ENCODE measurements around the gene RAB11FIP2.

RAB11FIP2 gene

GRCh38 chr10:118034791-118035261, 11.9 kb downstream of the RAB11FIP2 start:
- TF ChIP-seq ZNF274 (IDR thresholded peaks at IDR 0.05; ENCODE audit: low read depth, low read length): no peak
- TF ChIP-seq YY1 (IDR thresholded peaks at IDR 0.05; ENCODE audit: insufficient read depth, insufficient read length): no peak
- no peak for TF ChIP-seq SUZ12 (IDR thresholded peaks at IDR 0.05; ENCODE audit: extremely low read depth, insufficient read depth, insufficient read length)
- Histone ChIP-seq H3K27me3 (ENCODE audit: insufficient read depth, insufficient read length) (no peaks in the 10 kb centered on the region), H3K4me3 (ENCODE audit: insufficient read length, low read depth) (no peak overlapping the region), H3K36me3 (ENCODE audit: insufficient read depth, insufficient read length, low read length) (peaks cover 11% of the 10 kb centered on the region), H3K9me3 (ENCODE audit: insufficient read depth, low read length) (no peaks in the 10 kb centered on the region), H3K4me1 (ENCODE audit: insufficient read depth, insufficient read length) (no peaks in the 10 kb centered on the region), H3K9ac (ENCODE audit: insufficient read length, low read depth) (no peak overlapping the region)
- no peak for DNase-seq (ENCODE audit: low read depth, low spot score)

GRCh38 chr10:118033905-118034304, 12.8 kb downstream of the RAB11FIP2 start:
- H3K9ac ChIP-seq (ENCODE audit: insufficient read length, low read depth): no peak overlapping the region
- TF ChIP-seq SUZ12 (IDR thresholded peaks at IDR 0.05; ENCODE audit: extremely low read depth, insufficient read depth, insufficient read length): no peak
- TF ChIP-seq ZNF274 (IDR thresholded peaks at IDR 0.05; ENCODE audit: low read depth, low read length): no peak
- no peak for TF ChIP-seq YY1 (IDR thresholded peaks at IDR 0.05; ENCODE audit: insufficient read depth, insufficient read length)
- no peaks in the 10 kb centered on the region for H3K27me3 ChIP-seq (ENCODE audit: insufficient read depth, insufficient read length)
- no peaks in the 10 kb centered on the region for H3K9me3 ChIP-seq (ENCODE audit: insufficient read depth, low read length)
- no peak overlapping the region for H3K4me3 ChIP-seq (ENCODE audit: insufficient read length, low read depth)
- H3K4me1 ChIP-seq (ENCODE audit: insufficient read depth, insufficient read length): no peaks in the 10 kb centered on the region
- no peak for DNase-seq (ENCODE audit: low read depth, low spot score)
- peaks cover 11% of the 10 kb centered on the region for H3K36me3 ChIP-seq (ENCODE audit: insufficient read depth, insufficient read length, low read length)

GRCh38 chr10:118032564-118032963, 14.2 kb downstream of the RAB11FIP2 start:
- DNase-seq (ENCODE audit: low read depth, low spot score): no peak
- H3K9me3 ChIP-seq (ENCODE audit: insufficient read depth, low read length): no peaks in the 10 kb centered on the region
- H3K27me3 ChIP-seq (ENCODE audit: insufficient read depth, insufficient read length): no peaks in the 10 kb centered on the region
- H3K36me3 ChIP-seq (ENCODE audit: insufficient read depth, insufficient read length, low read length): peaks cover 10% of the 10 kb centered on the region
- no peak overlapping the region for H3K4me3 ChIP-seq (ENCODE audit: insufficient read length, low read depth)
- no peaks in the 10 kb centered on the region for H3K4me1 ChIP-seq (ENCODE audit: insufficient read depth, insufficient read length)
- no peak overlapping the region for H3K9ac ChIP-seq (ENCODE audit: insufficient read length, low read depth)
- TF ChIP-seq YY1 (IDR thresholded peaks at IDR 0.05; ENCODE audit: insufficient read depth, insufficient read length) (no peak), ZNF274 (IDR thresholded peaks at IDR 0.05; ENCODE audit: low read depth, low read length) (no peak), SUZ12 (IDR thresholded peaks at IDR 0.05; ENCODE audit: extremely low read depth, insufficient read depth, insufficient read length) (no peak)

GRCh38 chr10:118031351-118032075, 15.2 kb downstream of the RAB11FIP2 start:
- H3K4me1 ChIP-seq (ENCODE audit: insufficient read depth, insufficient read length): no peaks in the 10 kb centered on the region
- H3K4me3 ChIP-seq (ENCODE audit: insufficient read length, low read depth): no peak overlapping the region
- TF ChIP-seq ZNF274 (IDR thresholded peaks at IDR 0.05; ENCODE audit: low read depth, low read length) (no peak), YY1 (IDR thresholded peaks at IDR 0.05; ENCODE audit: insufficient read depth, insufficient read length) (no peak), SUZ12 (IDR thresholded peaks at IDR 0.05; ENCODE audit: extremely low read depth, insufficient read depth, insufficient read length) (no peak)
- no peaks in the 10 kb centered on the region for H3K9me3 ChIP-seq (ENCODE audit: insufficient read depth, low read length)
- peaks cover 7% of the 10 kb centered on the region for H3K36me3 ChIP-seq (ENCODE audit: insufficient read depth, insufficient read length, low read length)
- DNase-seq (ENCODE audit: low read depth, low spot score): no peak
- H3K9ac ChIP-seq (ENCODE audit: insufficient read length, low read depth): no peak overlapping the region
- no peaks in the 10 kb centered on the region for H3K27me3 ChIP-seq (ENCODE audit: insufficient read depth, insufficient read length)

GRCh38 chr10:118028619-118029018, 18.1 kb downstream of the RAB11FIP2 start:
- H3K9ac ChIP-seq (ENCODE audit: insufficient read length, low read depth): no peak overlapping the region
- no peaks in the 10 kb centered on the region for H3K9me3 ChIP-seq (ENCODE audit: insufficient read depth, low read length)
- DNase-seq (ENCODE audit: low read depth, low spot score): no peak
- peaks cover 4% of the 10 kb centered on the region for H3K36me3 ChIP-seq (ENCODE audit: insufficient read depth, insufficient read length, low read length)
- TF ChIP-seq ZNF274 (IDR thresholded peaks at IDR 0.05; ENCODE audit: low read depth, low read length): no peak
- no peak for TF ChIP-seq SUZ12 (IDR thresholded peaks at IDR 0.05; ENCODE audit: extremely low read depth, insufficient read depth, insufficient read length)
- no peak for TF ChIP-seq YY1 (IDR thresholded peaks at IDR 0.05; ENCODE audit: insufficient read depth, insufficient read length)
- no peaks in the 10 kb centered on the region for H3K27me3 ChIP-seq (ENCODE audit: insufficient read depth, insufficient read length)
- H3K4me3 ChIP-seq (ENCODE audit: insufficient read length, low read depth): no peak overlapping the region
- H3K4me1 ChIP-seq (ENCODE audit: insufficient read depth, insufficient read length): no peaks in the 10 kb centered on the region

GRCh38 chr10:118027397-118027796, 19.3 kb downstream of the RAB11FIP2 start:
- H3K4me3 ChIP-seq (ENCODE audit: insufficient read length, low read depth): no peak overlapping the region
- no peaks in the 10 kb centered on the region for H3K36me3 ChIP-seq (ENCODE audit: insufficient read depth, insufficient read length, low read length)
- no peaks in the 10 kb centered on the region for H3K9me3 ChIP-seq (ENCODE audit: insufficient read depth, low read length)
- H3K27me3 ChIP-seq (ENCODE audit: insufficient read depth, insufficient read length): no peaks in the 10 kb centered on the region
- no peak overlapping the region for H3K9ac ChIP-seq (ENCODE audit: insufficient read length, low read depth)
- no peak for DNase-seq (ENCODE audit: low read depth, low spot score)
- no peaks in the 10 kb centered on the region for H3K4me1 ChIP-seq (ENCODE audit: insufficient read depth, insufficient read length)
- TF ChIP-seq ZNF274 (IDR thresholded peaks at IDR 0.05; ENCODE audit: low read depth, low read length) (no peak), SUZ12 (IDR thresholded peaks at IDR 0.05; ENCODE audit: extremely low read depth, insufficient read depth, insufficient read length) (no peak), YY1 (IDR thresholded peaks at IDR 0.05; ENCODE audit: insufficient read depth, insufficient read length) (no peak)

GRCh38 chr10:118026936-118027335, 19.8 kb downstream of the RAB11FIP2 start:
- no peak for DNase-seq (ENCODE audit: low read depth, low spot score)
- no peaks in the 10 kb centered on the region for H3K36me3 ChIP-seq (ENCODE audit: insufficient read depth, insufficient read length, low read length)
- no peak overlapping the region for H3K4me3 ChIP-seq (ENCODE audit: insufficient read length, low read depth)
- H3K9ac ChIP-seq (ENCODE audit: insufficient read length, low read depth): no peak overlapping the region
- H3K9me3 ChIP-seq (ENCODE audit: insufficient read depth, low read length): no peaks in the 10 kb centered on the region
- H3K27me3 ChIP-seq (ENCODE audit: insufficient read depth, insufficient read length): no peaks in the 10 kb centered on the region
- TF ChIP-seq SUZ12 (IDR thresholded peaks at IDR 0.05; ENCODE audit: extremely low read depth, insufficient read depth, insufficient read length) (no peak), ZNF274 (IDR thresholded peaks at IDR 0.05; ENCODE audit: low read depth, low read length) (no peak), YY1 (IDR thresholded peaks at IDR 0.05; ENCODE audit: insufficient read depth, insufficient read length) (no peak)
- no peaks in the 10 kb centered on the region for H3K4me1 ChIP-seq (ENCODE audit: insufficient read depth, insufficient read length)

Measured in NT2/D1 (cell line).